ENCODE results near the gene MIPEP.
A peak's percentile ranks its signal among the peaks of the same experiment; 100 is the strongest.

The MIPEP gene

GRCh38 chr13:23683084-23683483 lies 206.1 kb downstream of the MIPEP start:
- peaks cover 4% of the 10 kb centered on the region for H3K36me3 Mint-ChIP-seq (ENCODE audit: low read depth)
- no peak overlapping the region for H3K27ac Mint-ChIP-seq
- TF ChIP-seq CTCF (IDR thresholded peaks at IDR 0.05; ENCODE audit: unreplicated experiment in 3 of 3) = no peak
- H3K27me3 Mint-ChIP-seq (ENCODE audit: low read depth) = no peaks in the 10 kb centered on the region
- H3K4me1 Mint-ChIP-seq = peaks cover 22% of the 10 kb centered on the region
- no peak overlapping the region for H3K4me3 Mint-ChIP-seq
- H3K9me3 Mint-ChIP-seq = peaks cover 25% of the 10 kb centered on the region

GRCh38 chr13:23680845-23681669 lies 208.1 kb downstream of the MIPEP start:
- Mint-ChIP-seq H3K36me3 (ENCODE audit: low read depth) (peaks cover 13% of the 10 kb centered on the region), H3K27me3 (ENCODE audit: low read depth) (no peaks in the 10 kb centered on the region), H3K9me3 (peaks cover 23% of the 10 kb centered on the region), H3K4me3 (no peak overlapping the region), H3K4me1 (peaks cover 28% of the 10 kb centered on the region), H3K27ac (peak overlapping the region; percentile 94 to 96 (median 95))
- TF ChIP-seq CTCF (IDR thresholded peaks at IDR 0.05; ENCODE audit: unreplicated experiment in 3 of 3) = no peak

All from nephron (organoid).